GM12801 (cell line): ENCODE data around the gene HDAC9.

Source experiments
- CTCF ChIP-seq: IDR thresholded peaks from one replicate; pipeline ENCODE4 v1.5.1; 2011; ENCODE audit warnings: control low read depth; ENCODE audit not compliant: insufficient read length; ENCODE audit errors: extremely low read depth

The HDAC9 gene

GRCh38 chr7:18792871-18793595 is 297.5 kb downstream of the HDAC9 start:
- TF ChIP-seq CTCF, result no peak

DNA sequence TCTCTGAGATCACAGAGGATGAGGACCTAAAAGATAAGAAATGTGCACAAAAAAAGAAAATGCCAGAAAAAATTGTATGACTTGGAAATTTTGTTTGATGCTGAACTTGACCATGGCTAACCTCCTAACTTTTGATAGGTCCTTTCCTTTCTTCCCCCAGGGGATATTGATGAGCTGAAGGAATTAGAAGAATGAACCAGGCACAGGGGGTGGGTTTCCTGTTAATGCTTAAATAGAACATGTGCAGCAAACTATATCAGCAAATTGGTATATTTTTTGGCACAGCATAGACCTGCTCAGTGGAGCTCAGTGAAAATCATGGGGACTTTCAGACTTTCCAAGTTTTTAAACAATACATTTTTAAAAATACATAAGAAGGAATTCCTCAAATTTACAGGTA is 300.7 kb downstream of the HDAC9 start:
- no peak for TF ChIP-seq CTCF

DNA sequence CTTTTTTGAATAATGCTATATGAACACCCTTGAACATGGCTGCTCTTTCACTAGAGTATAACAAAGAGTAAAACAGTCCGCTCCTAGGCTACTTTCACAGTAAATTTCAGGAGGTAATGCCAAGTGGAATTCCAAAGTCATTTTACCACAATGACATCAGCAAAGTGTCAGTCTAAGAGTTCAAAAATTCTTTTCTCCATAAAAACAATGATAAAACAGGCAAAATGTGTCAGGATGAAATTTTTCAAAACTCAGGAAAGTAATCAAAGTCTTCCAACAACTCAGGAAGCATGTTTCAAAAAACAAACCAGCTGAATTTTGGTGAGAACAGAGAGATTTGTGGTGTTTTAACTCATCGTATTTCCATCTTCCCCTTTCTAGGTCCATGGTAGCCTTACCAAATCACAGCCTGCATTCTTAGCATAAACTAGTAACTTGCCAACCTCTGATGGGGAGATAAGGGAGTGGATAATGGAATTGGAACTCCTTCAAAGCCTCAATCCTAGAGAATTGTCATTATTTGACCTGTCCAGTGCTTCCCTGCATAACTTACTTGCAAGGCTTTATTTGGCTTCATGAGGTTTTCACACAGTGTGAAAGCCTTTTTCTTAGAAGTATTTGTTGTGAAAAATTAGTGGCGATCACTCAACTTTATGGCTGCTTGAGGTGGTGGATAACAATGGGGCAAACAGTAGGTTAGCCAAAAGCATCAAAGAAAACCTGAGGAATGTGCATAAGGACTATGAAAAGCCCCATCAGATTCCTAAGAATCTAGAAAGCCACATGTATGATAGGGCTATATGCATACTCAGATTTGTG is 302.7 kb downstream of the HDAC9 start:
- TF ChIP-seq CTCF, result no peak

- TF ChIP-seq CTCF, result no peak
Measured at GRCh38 chr7:18799899-18800298, 304.4 kb downstream of the HDAC9 start.

DNA sequence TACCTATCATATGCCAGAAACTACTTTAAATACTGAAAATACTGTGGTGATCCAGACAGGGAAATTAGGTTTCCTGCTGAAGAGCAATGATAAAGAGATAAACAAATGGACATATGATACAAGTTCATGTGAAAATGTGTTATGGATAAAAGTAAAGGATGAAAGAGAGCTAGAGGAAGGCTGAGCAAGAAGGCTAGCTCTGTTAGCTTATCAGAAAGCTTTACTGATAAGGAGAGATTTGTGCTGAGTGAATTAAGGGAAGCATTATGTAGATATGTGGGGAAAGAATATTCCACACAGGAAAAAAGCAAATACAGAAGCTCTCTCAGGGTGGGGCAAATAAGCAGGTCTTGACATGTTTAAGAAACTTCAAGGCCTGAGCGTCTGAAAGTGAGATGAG is 308.4 kb downstream of the HDAC9 start:
- TF ChIP-seq CTCF, result no peak

DNA sequence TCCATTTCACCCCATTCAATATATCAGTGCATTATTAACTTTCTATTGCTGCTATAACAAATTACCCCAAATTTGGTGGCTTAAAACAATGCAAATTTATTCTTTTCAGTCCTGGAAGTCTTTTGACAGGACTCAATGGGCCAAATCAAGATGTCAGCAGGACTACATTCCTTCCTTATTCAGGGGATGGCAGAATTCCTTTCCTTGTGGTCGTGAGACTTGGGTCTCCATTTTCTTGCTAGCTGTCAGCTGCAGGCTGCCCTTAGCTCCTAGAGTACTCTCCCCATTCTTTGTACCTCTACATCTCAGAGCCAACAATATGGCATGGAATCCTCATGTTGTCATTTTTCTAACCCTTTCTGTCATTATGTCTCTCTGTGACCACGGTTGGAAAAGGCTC is 310.6 kb downstream of the HDAC9 start:
- no peak for TF ChIP-seq CTCF

DNA sequence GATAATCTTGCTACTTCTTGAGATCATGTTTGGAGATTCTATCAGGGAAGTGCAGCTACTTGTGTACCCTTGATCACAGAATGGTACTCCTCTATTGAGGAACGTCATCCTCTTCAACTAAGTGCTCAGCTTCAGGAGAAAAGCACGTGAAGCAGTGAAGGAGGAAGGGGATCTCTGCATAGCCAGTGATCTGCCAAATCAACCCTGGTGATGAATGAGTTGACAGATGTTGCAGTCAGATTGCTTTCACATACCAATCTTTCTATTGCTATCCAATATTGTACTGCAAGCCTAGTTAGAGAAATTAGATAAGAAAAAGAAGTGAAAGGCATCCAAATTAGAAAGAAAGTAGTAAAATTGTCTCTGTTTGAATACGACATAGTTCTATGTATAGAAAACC is 312.5 kb downstream of the HDAC9 start:
- no peak for TF ChIP-seq CTCF
